Hematopoietic multipotent progenitor cell (in vitro differentiated cells): ENCODE results near the gene USP37. TPM values are rescaled to one million over a fixed set of nuclear protein-coding genes. Genes with fewer than 3 reads are reported as not detected.

Experiments
- DNase-seq, 3 donors: peaks; one replicate each; pipeline ENCODE4 v3.0.0-alpha.2; 2011 to 2015; ENCODE audit warnings: low read depth in 2 of 3, low spot score in 2 of 3
- total RNA-seq: library from RNA; depleted of rRNA; stranded (reverse); fragments of >200 nt; gene quantifications from one replicate; pipeline ENCODE4 v1.2.3, GENCODE V29; 2012

Gene USP37, protein sequence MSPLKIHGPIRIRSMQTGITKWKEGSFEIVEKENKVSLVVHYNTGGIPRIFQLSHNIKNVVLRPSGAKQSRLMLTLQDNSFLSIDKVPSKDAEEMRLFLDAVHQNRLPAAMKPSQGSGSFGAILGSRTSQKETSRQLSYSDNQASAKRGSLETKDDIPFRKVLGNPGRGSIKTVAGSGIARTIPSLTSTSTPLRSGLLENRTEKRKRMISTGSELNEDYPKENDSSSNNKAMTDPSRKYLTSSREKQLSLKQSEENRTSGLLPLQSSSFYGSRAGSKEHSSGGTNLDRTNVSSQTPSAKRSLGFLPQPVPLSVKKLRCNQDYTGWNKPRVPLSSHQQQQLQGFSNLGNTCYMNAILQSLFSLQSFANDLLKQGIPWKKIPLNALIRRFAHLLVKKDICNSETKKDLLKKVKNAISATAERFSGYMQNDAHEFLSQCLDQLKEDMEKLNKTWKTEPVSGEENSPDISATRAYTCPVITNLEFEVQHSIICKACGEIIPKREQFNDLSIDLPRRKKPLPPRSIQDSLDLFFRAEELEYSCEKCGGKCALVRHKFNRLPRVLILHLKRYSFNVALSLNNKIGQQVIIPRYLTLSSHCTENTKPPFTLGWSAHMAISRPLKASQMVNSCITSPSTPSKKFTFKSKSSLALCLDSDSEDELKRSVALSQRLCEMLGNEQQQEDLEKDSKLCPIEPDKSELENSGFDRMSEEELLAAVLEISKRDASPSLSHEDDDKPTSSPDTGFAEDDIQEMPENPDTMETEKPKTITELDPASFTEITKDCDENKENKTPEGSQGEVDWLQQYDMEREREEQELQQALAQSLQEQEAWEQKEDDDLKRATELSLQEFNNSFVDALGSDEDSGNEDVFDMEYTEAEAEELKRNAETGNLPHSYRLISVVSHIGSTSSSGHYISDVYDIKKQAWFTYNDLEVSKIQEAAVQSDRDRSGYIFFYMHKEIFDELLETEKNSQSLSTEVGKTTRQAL
- 3.8 TPM for total RNA-seq

DNA sequence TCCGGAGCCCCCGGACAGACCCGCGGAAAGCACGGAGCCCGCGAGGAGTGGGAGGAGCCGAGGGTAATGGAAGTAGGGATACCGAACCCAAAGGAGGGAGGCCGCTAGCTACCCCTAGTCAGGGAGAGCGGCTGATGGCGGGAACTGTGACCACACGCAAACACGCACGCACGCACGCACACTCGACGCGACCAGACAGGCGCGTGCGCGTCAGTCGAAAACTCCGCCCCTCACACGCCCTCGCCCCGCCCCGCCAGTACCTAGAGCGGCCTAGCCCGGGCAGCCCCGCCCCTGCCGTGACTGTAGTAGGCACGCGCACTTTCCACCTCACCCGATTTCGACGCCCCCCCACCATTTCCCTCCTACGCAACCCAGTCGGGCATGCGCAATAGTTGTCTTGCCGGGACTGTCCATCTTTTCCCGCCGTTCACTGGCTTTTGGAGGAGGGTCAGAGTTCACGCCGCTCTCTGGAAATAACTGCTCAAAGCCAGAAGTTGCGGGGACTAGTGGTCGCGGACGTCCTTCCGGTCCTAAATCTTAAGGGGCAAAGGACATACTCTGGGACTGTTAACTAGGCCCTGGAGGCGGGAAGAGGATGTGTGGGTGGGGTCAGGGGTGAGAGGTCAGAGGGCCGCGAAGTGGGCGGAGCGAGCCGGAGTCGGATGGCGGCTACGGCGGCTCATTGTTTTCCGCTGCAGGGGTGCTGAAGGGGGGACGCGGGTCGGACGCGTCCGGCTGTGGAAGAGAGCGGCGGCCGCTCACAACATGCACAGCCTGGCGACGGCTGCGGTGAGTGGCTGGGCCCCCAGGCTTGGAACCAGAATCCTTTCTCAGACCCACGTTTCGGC, at the start of gene USP37, which contains the start of gene CNOT9:
Gene USP37, minus strand, starts transcription at position 162 of the 848 bp plus-strand sequence. CDS start 9,698 bp downstream, outside the sequence.
Gene CNOT9, plus strand, starts transcription at position 650 of the 848 bp plus-strand sequence. Its CDS starts 116 bp downstream, at position 766.
- peak; percentile 96 to 99 (median 96) for DNase-seq

DNA sequence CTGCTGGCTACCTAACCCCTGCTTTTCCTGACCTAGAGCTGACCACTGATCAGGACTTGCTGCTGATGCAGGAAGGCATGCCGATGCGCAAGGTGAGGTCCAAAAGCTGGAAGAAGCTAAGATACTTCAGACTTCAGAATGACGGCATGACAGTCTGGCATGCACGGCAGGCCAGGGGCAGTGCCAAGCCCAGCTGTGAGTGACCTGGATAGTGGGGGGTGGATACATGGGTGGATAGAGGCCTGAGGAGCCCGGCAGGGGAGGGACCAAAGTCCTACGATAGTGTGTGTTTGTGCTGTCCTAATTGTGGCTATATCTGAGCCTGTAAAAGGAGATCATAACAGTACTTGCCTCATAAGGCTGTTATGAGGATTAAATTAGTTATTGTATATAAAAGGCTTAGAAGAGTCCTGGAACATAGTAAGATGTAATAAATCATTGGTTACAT, 47.7 kb upstream of the USP37 start:
- no peak for DNase-seq

DNA sequence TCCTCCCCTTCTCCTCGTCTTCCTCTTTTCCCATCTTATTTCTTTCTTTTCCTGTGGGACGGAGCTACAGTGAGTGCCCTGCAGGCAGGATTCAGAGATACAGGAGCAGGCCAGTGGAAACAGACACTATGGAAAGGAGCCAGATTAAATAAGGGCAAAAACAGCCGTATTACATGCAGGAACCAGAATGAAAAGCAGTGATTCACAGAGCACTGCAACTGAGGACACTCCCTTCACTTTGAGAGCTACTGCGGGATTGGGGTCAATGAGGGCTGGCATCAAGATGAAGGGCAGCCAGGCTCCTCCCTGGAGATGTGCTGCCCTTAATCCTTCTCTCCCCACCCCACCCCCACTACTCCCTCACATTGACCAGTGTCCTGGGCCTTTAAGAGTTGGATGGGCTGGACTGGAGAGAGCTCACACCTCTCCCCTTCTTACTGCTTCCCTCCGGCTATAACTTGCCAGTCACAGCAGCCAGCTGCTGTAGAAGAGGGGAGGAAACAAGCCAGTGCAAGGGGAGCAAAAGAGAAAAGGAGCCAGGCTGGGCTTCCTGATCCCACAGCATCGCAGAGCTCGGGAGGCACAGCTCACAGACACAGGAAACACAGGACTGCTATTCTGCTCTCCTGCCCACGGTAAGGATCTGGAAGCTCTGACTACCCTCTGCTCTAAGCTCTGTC, 39.4 kb upstream of the USP37 start, which contains the start of gene PLCD4:
Gene PLCD4, plus strand, starts transcription at position 464 of the 680 bp plus-strand sequence. CDS start 7,841 bp downstream, outside the sequence.
- no peak for DNase-seq

DNA sequence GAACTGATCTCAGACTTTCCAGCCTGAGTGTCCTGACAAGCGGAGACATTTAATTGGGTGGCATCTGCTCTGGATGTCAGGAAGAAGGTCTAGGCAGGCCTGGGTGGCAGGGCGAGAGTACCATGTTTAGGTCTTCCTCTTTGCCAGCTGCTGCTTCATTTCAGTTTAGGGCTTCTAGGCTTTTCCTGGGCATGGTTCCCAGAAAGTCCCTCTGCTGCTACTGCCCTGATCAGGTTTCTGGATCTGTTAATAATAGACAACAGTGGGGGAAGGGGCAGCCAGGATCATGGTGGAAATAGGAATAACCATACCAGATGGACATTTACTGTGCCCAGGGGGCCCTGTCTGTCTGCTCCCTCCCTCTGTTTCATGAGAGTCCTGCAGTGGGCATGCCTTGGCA, 37.3 kb upstream of the USP37 start:
- DNase-seq, result no peak

DNA sequence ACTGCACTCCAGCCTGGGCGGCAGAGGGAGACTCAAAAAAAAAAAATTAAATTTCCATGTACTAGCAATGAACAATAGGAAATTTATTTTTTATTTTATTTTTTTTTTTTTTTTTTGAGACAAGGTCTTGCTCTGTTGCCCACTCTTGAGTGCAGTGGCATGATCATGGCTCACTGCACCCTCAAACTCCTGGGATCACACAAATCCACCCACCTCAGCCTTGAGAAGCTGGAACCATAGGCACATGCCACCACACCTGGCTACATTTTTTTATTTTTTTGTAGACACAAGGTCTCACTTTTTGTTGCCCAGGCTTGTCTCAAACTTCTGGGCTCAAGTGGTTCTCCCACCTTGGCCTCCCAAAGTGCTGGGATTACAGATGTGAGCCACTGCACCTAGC, 17.4 kb upstream of the USP37 start:
- DNase-seq, result no peak

DNA sequence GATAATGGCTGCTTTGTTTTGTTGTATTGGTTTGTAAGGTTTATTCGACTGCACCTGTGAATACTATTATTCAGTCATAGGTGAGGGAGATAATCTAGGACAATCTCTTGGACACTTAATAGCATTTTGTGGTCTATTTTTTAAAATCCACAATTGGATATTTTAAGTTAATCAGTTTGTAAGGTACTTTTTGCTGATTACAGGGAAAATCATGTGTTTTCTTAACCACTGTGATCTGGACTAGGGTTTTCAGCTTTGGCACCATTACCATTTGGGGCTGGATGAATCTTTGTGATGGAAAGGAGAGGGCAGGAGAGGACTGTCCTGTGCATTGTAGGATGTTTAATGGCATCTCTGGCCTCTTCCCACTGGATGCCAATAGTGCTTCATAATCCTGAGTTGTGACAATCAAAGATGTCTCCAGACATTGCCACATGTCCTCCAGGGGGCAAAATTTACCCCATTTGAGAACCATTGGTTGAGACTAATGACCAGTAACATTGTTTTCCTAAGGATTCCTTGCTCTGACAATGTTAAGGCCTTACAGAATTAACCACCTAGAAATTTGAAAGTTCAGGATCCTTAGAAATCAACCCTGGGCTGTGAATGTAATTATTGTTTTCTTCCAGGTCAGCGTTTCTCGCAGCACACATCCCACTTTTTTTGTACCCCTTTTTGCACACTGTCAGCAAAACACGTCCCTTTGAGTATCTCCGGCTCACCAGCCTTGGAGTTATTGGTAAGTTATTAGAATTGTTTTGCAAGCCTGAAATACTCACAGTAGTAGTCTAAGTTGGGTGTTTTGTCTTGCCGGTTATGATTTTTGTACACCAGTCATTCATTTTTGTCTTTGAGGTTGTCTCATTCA, 16.1 kb upstream of the USP37 start:
- DNase-seq, result no peak

DNA sequence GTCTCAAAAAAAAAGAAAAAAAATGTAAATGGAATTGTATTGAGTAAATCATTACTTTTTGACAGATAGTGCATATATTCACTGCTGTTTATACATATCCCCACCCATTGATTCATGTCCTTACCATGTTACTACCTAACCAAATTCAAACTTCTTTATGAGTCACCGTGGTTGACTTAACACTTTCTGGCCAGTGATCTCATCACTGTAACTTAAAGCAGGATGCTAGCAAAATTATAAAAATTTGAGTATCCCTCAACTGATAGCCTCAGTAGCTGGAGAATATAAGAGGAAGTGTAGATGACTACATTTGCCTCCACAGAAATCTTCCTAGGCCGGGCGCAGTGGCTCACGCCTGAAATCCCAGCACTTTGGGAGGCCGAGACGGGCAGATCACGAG, 13.9 kb upstream of the USP37 start:
- no peak for DNase-seq

DNA sequence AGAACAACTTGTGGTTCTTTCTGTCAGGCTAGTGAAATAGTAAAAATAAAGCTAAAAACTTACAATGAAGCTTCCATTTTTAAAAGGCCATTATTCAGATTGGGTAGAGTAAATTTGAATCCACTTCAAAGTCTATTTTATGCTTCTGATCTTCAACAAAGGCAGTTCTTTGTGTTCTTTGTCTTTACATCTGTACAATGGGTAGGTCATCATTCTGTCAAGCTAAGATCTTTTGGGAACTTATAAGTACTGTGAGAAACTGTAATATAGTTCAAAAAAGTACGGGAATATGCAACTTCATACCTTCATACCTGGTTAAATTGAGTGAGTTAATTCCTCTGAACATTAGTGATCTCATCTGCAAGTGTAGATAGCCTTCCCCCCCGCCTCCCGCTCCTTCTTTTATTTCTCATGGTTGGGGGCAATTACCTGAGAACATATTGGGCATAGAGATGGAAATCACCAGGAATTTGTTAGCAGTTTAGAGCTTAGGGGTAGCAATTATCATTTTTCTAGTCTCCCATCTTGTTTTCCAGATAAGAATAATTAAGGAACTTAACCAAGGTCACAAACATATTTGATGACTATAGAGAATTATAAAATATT, 10.2 kb upstream of the USP37 start:
- no peak for DNase-seq

DNA sequence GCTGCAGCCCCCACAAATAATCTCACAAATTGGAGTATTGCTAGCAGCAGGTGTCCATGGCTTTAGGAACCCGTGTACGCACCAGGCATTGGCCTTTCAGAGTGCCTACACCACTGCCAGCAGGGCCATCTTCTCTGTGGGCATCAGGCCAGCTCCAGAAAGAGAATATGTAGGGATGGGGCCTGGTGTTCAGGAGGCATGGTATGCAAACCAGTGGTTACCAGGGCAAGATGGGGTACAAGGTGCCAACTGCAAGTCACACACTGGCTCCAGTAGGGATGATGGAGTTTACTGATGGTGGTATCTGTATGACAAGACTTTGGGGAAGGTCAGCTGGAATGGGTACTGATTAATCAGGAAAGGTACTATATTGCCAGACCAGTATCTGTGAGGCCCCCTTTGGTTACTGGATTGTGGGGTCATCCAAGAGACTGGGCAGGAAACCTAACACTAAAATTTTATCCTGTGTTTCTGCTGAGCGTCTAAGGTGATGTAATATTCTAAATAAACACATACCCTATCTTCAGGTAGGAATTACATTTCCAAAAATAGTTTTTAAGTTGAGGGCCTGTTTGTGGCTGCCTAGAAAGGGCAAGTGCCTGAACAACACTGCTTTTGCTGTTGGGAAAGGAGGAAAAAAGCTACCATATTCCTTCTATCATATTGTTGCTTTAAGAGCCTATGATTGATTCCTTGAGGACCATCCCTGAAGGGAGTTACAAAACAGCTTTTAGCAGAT, 9.5 kb upstream of the USP37 start:
- no peak for DNase-seq

DNA sequence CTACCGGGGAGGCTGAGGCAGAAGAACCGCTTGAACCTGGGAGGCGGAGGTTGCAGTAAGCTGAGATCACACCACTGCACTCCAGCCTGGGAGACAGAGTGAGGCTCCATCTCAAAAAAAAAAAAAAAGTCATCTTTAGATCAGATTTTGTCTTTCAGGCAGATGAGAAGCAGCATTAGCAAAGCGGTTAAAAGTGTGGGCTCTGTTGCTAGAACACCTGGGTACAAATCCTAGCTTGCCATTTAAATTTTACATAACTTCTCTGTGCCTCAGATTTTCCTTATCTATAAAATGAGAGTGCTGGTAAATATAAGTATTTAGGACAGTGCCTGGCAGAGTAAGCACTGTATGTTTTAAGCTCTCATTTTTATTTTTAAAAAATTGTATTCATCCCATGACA, 8.7 kb upstream of the USP37 start:
- no peak for DNase-seq

DNA sequence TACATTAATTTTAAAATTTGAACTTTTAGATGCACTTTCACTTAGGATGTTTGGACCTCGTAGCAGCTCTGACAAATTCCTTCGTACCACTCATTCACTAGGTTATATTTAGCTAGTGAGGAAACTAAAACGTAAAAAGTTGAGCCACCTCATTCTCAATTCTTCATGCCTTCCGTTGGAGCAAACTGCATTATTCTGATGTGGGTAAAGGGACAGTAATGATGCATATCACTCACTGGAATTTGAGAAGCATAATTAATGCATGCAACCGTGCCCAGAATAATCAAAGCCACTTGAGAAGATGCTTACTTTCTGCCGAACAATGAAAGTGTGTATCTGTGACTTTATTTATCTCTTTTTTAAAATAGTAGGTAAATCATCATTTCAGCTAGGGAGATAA, 2.7 kb upstream of the USP37 start:
- DNase-seq, result no peak

DNA sequence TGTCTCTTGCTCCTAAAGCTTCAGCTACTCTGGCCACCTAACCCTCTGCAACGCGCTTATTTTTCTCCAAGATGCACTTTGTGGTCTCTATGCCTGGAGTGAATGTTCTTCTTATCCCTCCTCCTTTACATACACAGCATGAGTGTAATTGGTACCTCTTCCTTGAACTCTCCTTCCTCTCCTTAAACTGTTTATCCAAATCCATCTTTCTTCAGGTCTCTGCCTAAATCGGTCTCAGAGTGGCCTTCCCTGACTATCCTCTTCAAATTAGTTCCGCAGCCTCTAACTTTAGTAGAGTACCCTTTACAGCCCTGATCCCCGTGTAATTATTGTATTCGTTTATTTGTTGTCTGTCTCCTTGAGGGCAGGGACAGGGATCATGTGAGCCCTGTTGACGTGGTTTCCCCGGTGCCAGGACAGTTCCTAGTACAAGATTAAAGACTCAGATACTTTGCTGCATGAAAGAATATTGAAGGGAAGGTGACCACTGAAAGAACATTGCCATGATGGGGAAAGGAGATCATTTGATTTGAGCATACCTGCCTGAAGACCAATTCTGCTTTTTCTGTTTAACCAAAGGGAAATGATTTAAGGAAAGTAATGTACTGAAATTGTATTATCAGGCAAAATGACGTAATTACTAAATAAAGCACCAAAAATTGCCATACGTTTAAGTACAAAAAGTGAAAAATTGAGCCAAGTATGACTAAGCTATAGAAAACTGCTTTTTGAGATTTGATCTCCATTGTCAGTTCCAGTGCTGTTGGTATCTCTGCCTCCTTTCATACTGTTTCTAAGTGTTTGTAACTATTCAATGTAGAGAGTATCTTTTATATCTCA, 1.7 kb upstream of the USP37 start:
- peak in 1 of 3 donors; percentile 10 for DNase-seq

DNA sequence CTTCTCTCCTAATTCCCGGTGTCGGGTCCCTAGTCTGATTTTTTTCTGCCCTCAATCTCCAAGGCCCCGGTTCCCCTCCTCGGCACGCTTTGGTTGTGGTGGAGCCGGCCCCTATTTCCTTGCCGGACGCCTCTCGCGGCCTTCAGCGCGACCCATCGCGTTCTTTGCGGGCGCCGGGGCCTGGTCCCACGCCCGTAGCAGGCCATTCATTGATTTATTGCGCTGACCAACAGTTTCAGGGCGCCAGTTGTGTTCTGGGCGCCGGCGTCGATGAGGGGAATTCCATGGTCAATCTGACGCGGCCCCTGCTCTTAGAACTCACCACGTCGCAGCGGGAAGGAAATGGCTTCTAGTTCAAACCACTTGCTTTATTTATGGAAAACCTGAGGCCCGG, 884 bp upstream of the USP37 start:
- peak; percentile 28 to 72 (median 68) for DNase-seq

DNA sequence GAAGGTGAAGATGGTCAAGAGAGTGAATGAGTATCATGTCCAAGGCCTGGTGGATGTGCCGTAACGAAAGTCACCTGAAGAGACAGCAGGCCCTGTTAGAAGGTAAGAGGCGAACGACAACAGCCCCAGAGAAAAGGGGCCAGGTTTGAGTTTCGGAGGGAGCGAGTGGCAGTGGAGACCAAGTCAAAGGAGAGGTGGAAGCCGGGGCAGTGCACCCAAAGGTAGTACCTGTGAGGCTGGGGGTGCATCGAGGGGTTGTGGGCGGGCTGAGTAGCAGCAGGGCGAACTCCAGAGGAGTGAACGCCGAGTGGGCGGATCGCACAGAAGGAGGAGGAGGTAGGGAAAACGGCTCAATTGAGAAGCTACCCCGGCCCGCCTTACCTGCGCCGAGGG, 358 bp downstream of the USP37 start:
- no peak for DNase-seq

DNA sequence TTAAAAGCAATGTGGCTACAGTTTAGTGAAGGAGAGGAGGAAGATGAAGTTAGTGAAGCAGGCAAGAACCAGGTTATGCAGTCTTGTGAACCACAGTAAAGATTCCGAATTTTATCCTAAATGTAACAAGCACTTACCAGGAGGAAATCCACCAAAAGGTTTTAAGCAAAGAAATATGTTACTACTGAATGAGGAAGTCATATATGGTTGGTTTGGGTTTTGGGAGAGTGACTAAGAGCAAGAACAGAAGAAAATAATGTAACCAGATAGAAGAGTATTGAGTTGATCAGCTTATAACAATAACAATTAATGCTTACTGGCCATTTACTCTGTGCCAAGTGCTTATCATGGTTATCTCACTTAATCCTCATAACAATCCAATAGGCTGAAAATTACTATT, 1.9 kb downstream of the USP37 start:
- peak in 1 of 3 donors; percentile 8 for DNase-seq

DNA sequence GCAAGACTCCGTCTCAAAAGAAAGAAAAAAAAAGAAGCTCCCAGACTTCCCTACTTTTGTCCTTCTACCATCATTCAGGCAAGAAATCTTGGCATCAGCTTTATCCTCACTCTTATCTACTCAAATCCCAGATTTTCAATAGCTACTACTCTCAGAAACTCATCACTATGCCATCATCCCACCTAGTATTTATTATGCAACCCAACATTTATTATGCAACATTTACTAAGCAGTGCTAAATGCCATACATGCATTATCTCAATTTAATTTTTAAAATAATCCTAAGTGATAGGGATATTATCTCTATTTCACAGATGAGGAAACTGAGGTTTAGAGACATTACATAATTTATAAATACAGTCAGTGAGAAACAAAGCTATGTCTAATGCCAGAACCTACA, 4.1 kb downstream of the USP37 start:
- no peak for DNase-seq

DNA sequence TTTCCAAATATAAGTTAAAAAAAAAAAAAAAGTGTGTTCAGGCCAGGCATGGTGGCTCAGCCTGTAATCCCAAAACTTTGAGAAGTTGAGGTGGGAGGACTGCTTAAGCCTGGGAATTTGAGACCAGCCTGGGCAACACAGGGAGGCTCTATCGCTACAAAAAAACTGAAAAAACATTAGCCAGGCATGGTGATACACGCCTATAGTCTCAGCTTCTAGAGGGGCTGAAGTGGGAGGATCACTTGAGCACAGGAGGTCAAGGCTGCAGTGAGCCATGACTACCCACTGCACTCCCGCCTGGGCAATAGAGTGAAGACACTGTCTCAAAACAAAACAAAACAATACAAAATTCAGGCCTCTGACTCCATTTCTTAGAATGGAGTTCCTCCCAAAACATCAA, 9.2 kb downstream of the USP37 start:
- no peak for DNase-seq
